NCI-H748 (cell line): ENCODE results near the gene LAT.
"Not testable (repeated sequence)": the region's sequence is repeated elsewhere in the genome, so short reads cannot be mapped to it uniquely, and the experiment has no call there.

Experiments
- DNase-seq: peaks from one replicate; lab custom pipeline; 2025; ENCODE audit not compliant: unreplicated experiment; lab: John Stamatoyannopoulos, UW

Gene LAT, protein sequence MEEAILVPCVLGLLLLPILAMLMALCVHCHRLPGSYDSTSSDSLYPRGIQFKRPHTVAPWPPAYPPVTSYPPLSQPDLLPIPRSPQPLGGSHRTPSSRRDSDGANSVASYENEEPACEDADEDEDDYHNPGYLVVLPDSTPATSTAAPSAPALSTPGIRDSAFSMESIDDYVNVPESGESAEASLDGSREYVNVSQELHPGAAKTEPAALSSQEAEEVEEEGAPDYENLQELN

DNA sequence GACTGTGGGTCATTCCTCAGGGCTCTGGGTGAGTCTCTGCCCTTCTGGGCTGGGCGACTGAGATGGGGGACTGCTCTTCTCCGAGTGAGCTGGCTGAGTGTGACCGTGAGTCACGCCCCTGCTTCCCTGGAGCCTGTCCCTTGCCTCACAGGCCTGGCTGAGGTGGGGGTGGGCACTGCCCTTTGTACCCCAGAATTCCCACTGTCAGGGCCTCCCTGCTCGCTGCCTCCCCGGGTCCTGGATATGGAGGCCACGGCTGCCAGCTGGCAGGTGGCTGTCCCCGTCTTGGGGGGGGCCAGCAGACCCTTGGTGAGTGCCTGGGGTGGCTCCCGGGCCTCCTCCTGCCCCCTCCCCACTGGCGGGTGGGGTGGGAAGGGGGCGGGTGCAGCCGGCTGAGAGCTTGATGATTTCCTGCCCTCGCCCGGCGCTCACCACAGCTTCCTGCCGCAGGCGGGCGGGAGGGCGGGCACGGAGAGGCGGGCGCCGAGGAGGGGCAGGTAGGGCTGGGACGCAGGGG lies at the start of gene LAT:
LAT (plus strand) TSS at position 434 of the 517 bp plus-strand sequence. CDS start 366 bp downstream, outside the sequence.
- DNase-seq, result peak; percentile 7

DNA sequence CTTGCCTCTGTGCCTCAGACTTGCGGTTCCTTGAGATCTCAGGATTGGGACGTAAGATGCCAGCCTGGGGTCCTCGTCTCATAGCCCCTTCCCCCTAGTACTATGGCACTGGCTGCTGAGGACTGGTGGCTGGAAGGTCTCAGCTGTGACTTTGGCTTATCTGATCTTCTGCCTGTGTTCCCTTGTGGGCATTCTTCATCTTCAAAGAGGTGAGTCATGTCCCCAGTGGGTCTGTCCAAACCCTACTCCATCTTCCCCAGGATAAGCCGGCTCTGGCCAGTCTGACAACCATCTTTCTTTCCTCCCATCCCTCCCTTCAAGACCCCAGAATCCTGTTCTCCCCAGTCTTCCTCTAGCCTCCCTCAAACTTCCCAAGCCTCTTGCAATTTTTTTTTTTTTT lies 49.5 kb upstream of the LAT start:
- no peak for DNase-seq

DNA sequence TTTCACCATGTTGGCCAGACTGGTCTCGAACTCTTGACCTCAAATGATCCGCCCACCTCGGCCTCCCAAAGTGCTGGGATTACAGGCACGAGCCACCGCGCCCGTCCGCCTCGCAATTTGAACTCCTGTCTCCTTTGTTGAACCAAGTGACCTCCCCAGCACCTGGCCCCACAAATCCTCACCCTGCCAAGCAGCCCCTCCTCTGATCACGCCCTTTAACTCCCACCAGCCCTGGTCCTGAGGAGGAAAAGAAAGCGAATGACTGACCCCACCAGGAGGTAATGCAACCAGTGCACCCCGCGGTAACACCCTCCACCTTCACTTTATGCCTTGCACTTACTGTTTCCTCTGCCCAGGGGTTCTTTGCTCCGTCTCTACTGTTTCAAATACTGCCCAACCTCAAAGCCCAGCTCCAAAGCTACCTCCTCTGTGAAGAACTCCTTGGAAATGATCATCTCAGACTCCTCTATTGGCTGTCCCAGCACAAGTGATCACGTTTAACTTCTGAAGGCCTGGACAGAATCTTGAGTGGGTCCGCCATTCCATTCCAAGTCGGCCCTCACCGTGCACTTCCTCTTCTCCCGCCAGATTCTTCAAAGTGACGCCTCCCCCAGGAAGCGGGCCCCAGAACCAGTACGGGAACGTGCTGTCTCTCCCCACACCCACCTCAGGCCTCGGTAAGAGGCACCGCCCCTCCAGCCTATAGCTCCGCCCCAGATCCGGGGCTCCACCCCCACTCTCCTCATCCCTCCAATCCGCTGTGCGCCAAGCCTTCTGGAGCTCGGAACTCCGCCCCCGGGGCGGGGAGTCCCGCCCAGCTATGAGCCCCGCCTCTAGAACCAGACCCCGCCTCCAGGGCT lies 48.7 kb upstream of the LAT start:
- DNase-seq, result no peak

DNA sequence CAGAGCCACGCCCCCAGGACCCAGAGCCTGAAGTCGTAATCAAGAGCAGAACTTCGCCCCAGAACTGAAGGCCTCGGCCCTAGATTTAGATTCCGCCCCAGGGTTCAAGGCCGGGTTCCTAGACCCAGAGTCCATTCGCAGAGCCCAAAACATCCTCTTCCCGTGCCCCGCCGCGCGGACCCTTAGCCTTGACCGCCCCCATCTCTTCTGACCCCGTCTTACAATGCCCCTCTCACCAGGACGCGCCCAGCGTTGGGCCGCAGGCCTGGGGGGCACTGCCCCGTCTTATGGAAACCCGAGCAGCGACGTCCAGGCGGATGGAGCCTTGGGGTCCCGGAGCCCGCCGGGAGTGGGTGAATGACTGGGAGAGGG lies 48.1 kb upstream of the LAT start:
- DNase-seq, result no peak

DNA sequence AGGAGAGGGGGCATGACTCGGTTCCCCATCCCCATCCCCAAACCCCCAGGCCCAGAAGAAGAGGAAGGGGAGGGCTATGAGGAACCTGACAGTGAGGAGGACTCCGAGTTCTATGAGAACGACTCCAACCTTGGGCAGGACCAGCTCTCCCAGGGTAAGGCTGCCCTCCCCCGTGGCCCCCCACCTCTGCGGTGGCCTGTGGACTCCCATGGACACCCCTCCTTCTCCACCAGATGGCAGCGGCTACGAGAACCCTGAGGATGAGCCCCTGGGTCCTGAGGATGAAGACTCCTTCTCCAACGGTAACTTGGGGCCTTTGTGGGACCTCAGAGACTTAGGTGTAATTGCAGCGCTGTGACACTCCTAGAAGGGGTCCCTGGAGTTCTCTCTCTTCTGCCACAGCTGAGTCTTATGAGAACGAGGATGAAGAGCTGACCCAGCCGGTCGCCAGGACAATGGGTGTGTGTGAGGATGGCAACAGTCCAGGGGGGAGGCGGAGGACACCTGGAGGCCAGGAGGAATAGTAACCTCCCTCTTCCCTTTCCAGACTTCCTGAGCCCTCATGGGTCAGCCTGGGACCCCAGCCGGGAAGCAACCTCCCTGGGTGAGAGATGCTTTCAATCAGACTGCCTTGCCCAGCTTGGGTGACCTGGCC lies 47.5 kb upstream of the LAT start:
- no peak for DNase-seq

DNA sequence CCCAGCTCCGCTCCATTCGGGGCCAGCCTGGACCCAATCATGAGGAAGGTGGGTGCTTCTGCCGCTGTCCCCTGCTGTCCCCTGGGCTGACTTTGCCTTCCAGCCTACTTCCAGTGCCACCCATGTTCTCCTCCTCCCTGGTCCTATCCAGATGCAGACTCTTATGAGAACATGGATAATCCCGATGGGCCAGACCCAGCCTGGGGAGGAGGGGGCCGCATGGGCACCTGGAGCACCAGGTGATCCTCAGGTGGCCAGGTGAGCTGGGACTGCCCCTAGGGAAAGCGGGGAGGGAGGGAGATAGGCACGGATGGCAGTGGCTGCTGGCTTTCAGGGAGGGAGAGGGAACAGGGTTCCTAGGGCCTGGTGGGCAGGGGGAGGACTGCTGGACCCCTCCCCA lies 46.1 kb upstream of the LAT start:
- DNase-seq, result no peak

DNA sequence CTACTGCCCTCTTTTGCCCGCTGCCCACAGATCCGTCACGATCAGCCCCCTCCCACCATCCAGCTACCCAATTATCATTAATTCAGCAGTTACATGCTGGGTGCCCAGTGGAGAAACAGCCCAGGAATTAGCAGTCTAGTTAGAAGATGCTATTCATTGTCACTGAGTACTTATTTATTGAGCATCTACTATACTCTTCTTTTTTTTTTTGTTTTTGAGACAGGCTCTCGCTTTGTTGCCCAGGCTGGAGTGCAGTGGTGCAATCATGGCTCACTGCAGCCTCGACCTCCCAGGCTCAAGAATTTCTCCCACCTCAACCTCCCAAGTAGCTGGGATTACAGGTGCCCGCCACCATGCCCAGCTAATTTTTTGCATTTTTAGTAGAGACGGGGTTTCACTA lies 45.0 kb upstream of the LAT start:
- not testable (repeated sequence) for DNase-seq

DNA sequence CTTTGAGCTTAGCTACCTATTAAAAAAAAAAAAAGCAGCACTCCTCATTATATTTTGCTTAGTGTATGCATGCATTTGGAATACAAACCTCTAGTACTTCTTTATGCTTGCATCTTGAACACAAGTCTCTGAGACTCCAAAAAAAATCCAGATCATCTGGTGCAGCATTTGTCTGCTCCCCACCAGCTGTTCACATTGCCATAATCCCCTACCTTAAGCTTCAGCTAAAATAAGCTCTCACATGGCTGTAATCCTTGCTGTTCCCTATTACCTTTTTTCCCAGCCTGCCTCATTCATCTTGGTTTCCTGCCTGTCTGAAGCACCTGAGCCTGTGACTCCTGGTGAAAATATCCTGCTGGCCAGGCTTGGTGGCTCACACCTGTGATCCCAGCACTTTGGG lies 41.6 kb upstream of the LAT start:
- DNase-seq, result no peak

DNA sequence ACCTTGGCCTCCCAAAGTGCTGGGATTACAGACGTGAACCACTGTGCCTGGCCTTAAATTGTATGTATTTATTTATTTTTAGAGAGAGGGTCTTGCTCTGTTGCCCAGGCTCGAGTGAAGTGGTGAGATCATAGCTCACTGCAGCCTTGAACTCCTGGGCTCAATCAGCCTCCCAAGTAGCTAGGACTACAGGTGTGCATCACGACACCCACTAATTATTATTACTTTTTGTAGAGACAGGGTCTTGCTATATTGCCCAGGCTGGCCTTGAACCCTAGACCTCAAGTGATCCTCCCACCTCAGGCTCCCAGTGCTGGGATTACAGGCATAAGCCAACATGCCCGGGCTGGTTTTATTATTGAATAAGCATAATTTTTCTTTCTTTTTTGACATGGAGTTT lies 38.2 kb upstream of the LAT start:
- no peak for DNase-seq

DNA sequence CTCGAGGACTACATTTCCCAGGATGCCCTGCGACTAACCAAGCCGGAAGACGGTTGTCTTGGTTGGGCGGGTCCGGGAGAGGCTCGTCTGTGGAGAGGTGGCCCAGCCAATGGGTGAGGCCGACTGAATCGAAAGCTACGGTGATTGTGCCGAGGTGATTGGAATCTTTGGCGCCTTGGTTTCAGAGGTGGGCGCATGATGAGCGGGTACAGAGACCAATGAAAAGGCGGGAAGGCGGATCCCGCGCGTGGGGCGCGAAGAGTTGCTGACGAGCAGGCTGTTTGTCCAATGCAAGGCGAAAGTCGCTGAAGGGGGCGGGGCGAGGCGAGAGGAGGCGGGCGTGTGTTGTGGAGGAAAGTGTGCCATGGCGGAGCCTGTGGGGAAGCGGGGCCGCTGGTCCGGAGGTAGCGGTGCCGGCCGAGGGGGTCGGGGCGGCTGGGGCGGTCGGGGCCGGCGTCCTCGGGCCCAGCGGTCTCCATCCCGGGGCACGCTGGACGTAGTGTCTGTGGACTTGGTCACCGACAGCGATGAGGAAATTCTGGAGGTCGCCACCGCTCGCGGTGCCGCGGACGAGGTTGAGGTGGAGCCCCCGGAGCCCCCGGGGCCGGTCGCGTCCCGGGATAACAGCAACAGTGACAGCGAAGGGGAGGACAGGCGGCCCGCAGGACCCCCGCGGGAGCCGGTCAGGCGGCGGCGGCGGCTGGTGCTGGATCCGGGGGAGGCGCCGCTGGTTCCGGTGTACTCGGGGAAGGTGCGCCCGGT lies 34.0 kb upstream of the LAT start, which contains the start of gene NFATC2IP:
NFATC2IP (plus strand) TSS at position 290 of the 762 bp plus-strand sequence; CDS start at position 365, 75 bp downstream.
- peak; percentile 98 for DNase-seq

DNA sequence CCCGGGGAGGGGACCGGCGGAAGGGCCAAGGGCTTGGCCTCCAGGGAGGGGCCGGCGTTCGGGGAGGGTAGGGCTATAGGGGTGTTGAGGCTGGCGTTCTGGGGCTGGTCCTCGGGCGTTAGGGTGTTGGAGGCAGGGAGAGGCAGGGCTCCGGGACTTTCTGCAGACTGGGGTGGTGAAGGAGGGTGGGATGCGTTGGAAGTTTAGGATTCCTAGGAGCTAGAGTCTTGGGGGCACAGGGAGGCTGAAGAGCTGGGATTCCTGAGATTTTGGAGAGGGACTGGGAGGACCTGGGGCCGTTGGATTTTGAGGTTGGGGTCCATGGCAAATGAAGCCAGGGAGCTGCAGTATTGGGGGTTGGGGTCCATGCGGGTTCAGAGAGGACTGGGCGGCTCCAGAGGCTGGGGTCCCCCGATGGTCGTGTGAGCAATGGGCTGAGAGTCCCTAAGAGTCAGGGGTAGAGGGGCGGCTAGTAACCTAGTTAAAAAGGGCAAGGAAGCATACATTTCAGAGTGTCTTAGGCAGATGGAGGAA lies 33.4 kb upstream of the LAT start:
- DNase-seq, result peak; percentile 29

DNA sequence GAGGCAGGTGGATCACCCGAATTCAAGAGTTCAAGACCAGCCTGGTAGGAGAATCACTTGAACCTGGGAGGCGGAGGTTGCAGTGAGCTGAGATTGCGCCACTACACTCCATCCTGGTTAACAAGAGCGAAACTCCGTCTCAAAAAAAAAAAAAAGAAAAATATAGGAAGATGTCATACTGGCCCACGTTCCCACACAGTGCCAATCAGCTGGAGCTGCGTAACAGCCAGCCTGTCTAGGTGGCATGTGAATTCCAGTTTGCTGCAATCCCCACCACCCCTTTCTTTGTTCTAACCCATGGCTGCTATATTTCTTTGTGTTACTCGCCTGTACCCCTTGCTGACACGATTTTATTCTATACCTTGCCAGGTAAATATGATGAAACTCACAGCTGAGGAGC lies 26.6 kb upstream of the LAT start:
- no peak for DNase-seq

DNA sequence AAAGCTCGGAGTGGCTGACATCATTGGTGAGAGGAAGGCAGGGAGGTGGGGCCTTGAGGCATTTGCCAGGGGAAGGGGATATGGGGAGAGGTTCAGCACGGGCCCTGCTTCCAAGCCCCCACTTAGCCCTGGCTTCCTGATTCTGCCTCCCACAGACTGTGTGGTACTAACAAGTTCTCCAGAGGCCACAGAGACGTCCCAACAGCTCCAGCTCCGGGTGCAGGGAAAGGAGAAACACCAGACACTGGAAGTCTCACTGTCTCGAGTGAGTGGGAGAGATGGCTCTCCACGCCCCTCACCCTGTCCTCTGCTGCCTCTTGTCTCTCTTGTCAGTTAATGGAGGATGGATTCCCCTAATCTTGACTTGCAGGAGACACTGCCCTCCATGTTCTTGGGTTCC lies 26.0 kb upstream of the LAT start:
- no peak for DNase-seq

DNA sequence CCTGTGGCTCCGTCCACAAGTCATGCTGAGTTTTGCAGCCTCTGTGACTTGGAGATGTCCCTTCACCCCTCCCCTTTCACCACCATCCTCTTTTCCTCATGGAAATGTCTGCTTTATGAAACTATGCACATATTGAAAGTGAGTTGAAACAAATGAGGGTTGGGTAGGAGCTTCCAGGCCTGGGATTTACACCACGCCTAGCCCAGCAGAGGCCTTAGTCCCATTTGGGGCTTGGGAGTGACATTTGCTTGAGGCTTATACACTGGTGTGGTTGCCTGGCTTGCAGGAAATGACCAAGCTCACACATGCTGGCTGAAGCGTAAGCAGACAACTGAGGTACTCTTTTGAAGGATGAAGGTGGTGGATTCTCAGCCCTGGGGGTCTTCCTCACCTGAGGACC lies 20.8 kb upstream of the LAT start:
- no peak for DNase-seq

DNA sequence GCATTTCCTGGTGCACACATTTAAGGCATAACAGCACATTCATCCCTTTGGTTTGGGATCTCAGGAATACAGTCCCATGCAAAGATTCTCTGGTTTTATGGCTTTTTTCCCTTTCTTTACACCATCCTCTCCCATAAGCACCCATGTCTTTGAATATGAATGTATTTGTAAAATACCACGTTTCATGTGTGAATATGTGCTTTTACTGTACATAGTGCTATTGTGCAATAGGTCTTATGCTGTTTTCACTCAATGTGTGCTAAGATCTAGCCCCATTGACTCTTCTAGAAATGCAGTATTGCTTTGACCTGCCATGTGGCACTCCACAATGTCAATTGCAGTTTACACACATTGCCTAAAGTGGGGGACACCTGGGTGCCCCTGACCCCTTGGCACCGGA lies 20.4 kb upstream of the LAT start:
- no peak for DNase-seq

DNA sequence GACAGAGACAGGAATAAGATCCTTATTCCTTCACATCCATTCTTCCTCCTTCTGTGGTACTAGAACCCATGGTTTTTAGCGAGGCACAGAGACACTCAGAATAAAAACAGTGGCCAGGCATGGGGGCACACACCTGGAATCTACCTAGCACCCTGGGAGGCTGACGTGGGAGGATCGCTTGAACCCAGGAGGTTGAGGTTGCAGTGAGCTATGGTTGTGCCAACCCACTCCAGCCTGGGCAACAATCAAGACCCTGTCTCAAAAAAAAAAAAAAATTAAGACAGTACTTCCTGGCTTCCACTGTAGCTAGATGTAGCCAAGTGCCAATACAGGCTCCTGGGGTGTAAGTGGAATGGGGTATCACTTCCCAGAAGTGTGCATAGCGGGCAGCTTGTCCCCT lies 17.7 kb upstream of the LAT start:
- no peak for DNase-seq

DNA sequence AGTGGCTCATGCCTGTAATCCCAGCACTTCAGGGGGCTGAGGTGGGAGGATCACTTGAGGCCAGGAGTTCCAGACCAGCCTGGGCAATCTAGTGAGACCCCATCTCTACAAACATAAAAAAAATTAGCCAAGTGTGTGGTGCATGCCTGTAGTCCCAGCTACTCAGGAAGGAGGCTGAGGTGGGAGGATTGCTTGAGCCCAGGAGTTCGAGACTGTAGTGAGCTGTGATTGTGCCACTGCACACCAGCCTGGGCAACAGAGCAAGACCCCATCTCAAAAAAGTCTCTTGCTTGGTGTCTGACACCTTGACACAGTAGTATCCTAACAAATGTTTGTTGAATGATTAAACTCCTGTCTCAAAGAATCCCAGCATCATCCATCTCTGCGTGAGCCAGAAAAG lies 15.2 kb upstream of the LAT start:
- not testable (repeated sequence) for DNase-seq

DNA sequence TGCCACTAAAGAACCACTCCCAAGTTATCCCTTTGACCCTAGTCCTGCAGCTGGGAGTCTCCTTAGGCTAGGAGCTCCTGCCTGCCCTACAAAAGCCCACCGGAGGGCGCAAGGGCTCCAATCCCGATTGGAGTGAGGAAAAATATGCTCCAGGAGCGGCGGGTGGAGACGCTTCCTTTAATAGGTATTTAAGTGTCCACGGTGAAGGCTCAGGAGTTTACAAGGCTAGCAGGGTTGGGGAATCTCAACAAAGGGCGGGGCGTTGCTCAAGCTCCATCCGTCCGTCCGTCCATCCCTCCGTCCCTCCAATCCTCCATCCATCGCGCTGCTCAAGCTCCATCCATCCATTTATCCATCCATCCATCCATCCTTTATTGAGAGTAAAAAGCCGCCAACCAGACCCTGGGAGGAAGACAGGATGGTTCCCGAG lies 10.8 kb upstream of the LAT start:
- peak; percentile 75 for DNase-seq

DNA sequence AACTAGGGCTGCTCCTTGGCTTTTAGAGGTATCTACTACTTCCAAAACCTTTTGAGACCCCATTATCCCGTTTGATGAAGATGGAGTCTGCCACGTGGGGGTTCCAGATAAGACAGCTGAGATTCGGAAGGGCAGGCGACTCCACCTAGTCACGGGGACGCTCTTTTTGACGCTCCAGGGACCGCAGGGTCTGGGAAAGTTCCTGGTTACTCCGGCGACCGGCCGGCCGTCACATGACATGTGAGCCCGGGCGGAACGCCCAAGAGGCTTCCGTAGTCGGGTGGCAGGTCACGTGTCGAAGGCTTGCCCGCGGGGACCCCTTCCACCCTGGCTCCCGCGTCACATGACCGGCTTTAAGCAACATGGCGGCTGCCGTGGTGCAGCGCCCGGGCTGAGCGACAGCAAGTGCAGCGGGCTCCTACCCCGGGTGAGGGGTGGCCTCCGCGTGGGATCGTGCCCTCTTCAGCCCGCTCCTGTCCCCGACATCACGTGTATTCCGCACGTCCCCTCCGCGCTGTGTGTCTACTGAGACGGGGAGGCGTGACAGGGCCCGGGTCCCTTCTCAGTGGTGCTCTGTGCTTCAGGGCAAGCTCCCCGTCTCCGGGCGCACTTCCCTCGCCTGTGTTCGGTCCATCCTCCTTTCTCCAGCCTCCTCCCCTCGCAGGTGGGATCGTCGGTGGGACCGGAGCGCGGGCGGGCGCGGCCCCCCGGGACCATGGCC lies 10.3 kb upstream of the LAT start, which contains the start of gene SPNS1:
SPNS1 (plus strand) TSS at position 342 of the 721 bp plus-strand sequence; CDS start at position 716, 374 bp downstream.
- peak; percentile 94 for DNase-seq

DNA sequence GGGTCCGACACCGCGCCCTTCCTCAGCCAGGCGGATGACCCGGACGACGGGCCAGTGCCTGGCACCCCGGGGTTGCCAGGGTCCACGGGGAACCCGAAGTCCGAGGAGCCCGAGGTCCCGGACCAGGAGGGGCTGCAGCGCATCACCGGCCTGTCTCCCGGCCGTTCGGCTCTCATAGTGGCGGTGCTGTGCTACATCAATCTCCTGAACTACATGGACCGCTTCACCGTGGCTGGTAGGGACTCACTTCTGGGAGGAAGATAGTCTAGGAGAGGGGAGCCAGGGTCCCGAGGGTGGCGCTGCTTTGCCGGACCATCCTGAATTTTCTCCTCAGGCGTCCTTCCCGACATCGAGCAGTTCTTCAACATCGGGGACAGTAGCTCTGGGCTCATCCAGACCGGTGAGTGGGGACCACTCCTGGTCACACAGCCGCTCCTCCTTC lies 9.7 kb upstream of the LAT start:
- no peak for DNase-seq
